ENCODE data around the gene CAMK2N2. TPM values are rescaled to one million over a fixed set of nuclear protein-coding genes. Genes with fewer than 3 reads are reported as not detected.

CAMK2N2 gene
- total RNA-seq, 4 donors from 2014 or later: not detected

- no peak for TF ChIP-seq POLR2A (IDR thresholded peaks at IDR 0.05)
- H3K4me3 ChIP-seq: no peak overlapping the region
- DNase-seq: no peak
- H3K27me3 ChIP-seq: no peaks in the 10 kb centered on the region
- H3K9me3 ChIP-seq: no peaks in the 10 kb centered on the region
- peaks cover 0 to 13% (median 0%) of the 10 kb centered on the region in 4 donors for H3K4me1 ChIP-seq
- H3K27ac ChIP-seq: no peak overlapping the region
- H3K36me3 ChIP-seq: peaks cover 0 to 23% (median 0%) of the 10 kb centered on the region in 3 donors
These were observed 22.1 kb downstream of the CAMK2N2 start for GRCh38 chr3:184239221-184239620.

GRCh38 chr3:184238246-184238818 lies 23.0 kb downstream of the CAMK2N2 start:
- Histone ChIP-seq H3K36me3 (peaks cover 0 to 15% (median 0%) of the 10 kb centered on the region in 3 donors), H3K4me1 (peaks cover 0 to 13% (median 0%) of the 10 kb centered on the region in 4 donors), H3K4me3 (no peak overlapping the region), H3K9me3 (no peaks in the 10 kb centered on the region), H3K27me3 (no peaks in the 10 kb centered on the region), H3K27ac (no peak overlapping the region)
- TF ChIP-seq CTCF (IDR thresholded peaks at IDR 0.05) (no peak), POLR2A (IDR thresholded peaks at IDR 0.05) (no peak)
- no peak for DNase-seq

- H3K4me1 ChIP-seq: peaks cover 0 to 13% (median 0%) of the 10 kb centered on the region in 4 donors
- no peak for TF ChIP-seq POLR2A (IDR thresholded peaks at IDR 0.05)
- TF ChIP-seq CTCF (IDR thresholded peaks at IDR 0.05): no peak
- H3K4me3 ChIP-seq: no peak overlapping the region
- no peaks in the 10 kb centered on the region for H3K9me3 ChIP-seq
- no peak overlapping the region for H3K27ac ChIP-seq
- H3K36me3 ChIP-seq: peaks cover 0 to 9% (median 0%) of the 10 kb centered on the region in 3 donors
- H3K27me3 ChIP-seq: no peaks in the 10 kb centered on the region
- no peak for DNase-seq
These were observed 23.5 kb downstream of the CAMK2N2 start for GRCh38 chr3:184237807-184238206.

GRCh38 chr3:184237211-184237610 lies 24.1 kb downstream of the CAMK2N2 start:
- peaks cover 0 to 13% (median 0%) of the 10 kb centered on the region in 4 donors for H3K4me1 ChIP-seq
- H3K27ac ChIP-seq: no peak overlapping the region
- H3K4me3 ChIP-seq: no peak overlapping the region
- H3K36me3 ChIP-seq: peaks cover 0 to 3% (median 0%) of the 10 kb centered on the region in 3 donors
- TF ChIP-seq POLR2A (IDR thresholded peaks at IDR 0.05) (no peak), CTCF (IDR thresholded peaks at IDR 0.05) (no peak)
- no peaks in the 10 kb centered on the region for H3K27me3 ChIP-seq
- DNase-seq: no peak
- no peaks in the 10 kb centered on the region for H3K9me3 ChIP-seq

GRCh38 chr3:184236636-184237035 lies 24.7 kb downstream of the CAMK2N2 start:
- DNase-seq: no peak
- TF ChIP-seq POLR2A (IDR thresholded peaks at IDR 0.05): no peak
- TF ChIP-seq CTCF (IDR thresholded peaks at IDR 0.05): no peak
- H3K4me1 ChIP-seq: peaks cover 0 to 8% (median 0%) of the 10 kb centered on the region in 4 donors
- H3K27me3 ChIP-seq: no peaks in the 10 kb centered on the region
- no peak overlapping the region for H3K4me3 ChIP-seq
- no peaks in the 10 kb centered on the region for H3K36me3 ChIP-seq
- H3K9me3 ChIP-seq: no peaks in the 10 kb centered on the region
- H3K27ac ChIP-seq: no peak overlapping the region

- DNase-seq: no peak
- no peaks in the 10 kb centered on the region for H3K9me3 ChIP-seq
- peaks cover 0 to 2% (median under 1%) of the 10 kb centered on the region in 4 donors for H3K4me1 ChIP-seq
- TF ChIP-seq CTCF (IDR thresholded peaks at IDR 0.05): no peak
- no peak for TF ChIP-seq POLR2A (IDR thresholded peaks at IDR 0.05)
- H3K27ac ChIP-seq: no peak overlapping the region
- H3K27me3 ChIP-seq: peaks cover 0 to 5% of the 10 kb centered on the region in 2 donors
- H3K4me3 ChIP-seq: no peak overlapping the region
- no peaks in the 10 kb centered on the region for H3K36me3 ChIP-seq
These were observed 25.3 kb downstream of the CAMK2N2 start for GRCh38 chr3:184236033-184236410.
